Left ventricle myocardium inferior (tissue), 1 donor: ENCODE results near the gene DUSP10. TPM values are rescaled to one million over a fixed set of nuclear protein-coding genes. Genes with fewer than 3 reads are reported as not detected.

Experiments
- DNase-seq: peaks from one replicate; pipeline ENCODE4 v3.0.0-alpha.2; 2020
- H3K27ac ChIP-seq: fragments of 200-600 bp; replicated peaks from 2 replicates; pipeline ENCODE4 v1.8.0; 2021
- H3K27me3 ChIP-seq: fragments of 200-600 bp; 2 replicates; pipeline ENCODE4 v1.8.0; 2021; ENCODE audit warnings: low read depth
- H3K36me3 ChIP-seq: fragments of 200-600 bp; 2 replicates; pipeline ENCODE4 v1.8.0; 2021
- H3K4me1 ChIP-seq: fragments of 200-600 bp; 2 replicates; pipeline ENCODE4 v1.8.0; 2021
- H3K4me3 ChIP-seq: fragments of 200-600 bp; 2 replicates; pipeline ENCODE4 v1.8.0; 2021; ENCODE audit warnings: mild to moderate bottlenecking, moderate library complexity
- H3K9me3 ChIP-seq: fragments of 200-600 bp; replicated peaks from 2 replicates; pipeline ENCODE4 v1.8.0; 2021
- intact Hi-C: fragments of 100-400 bp; cut with micrococcal nuclease; formaldehyde crosslinking; loops from one replicate; pipeline ENCODE4 v1.11.0; 2022
- total RNA-seq: library from RNA; stranded (reverse); fragmentation: NEBNext Ultra II Directional; extraction: Animal tissue kit (Norgen Biotek cat#: 25700); gene quantifications from one replicate; pipeline ENCODE4 v1.2.1, GENCODE V29; 2021
- TF ChIP-seq, protein P1 (sequence below): fragments of 200-600 bp; IDR thresholded peaks from 2 replicates; pipeline ENCODE4 v1.8.0; 2021; ENCODE audit warnings: antibody characterized with exemption, mild to moderate bottlenecking, borderline replicate concordance
- donor health status: DM: no; HTN: yes; CAD: no; lungs with severe emphysema.

DUSP10 gene
- total RNA-seq, 1 donor from 2014 or later, result 4.6 TPM

DNA sequence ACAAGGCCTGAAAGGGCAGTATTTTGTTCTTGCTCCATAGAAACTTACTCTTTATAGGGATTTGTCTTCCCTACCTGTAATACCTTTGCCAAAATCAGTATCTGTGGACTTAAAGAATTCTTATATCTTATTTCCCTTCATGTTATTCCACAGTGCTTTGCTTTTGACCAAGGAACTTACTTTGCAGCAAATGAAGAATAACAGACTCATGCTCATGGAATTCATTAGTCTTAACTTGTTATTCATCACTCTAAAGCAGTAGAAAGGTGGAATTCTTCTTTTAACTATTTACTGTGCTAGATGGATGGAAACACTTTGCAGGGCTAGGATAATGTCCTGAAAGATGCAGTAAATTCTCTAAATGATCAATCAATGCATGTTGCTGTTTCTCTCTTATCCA lies 45.9 kb downstream of the DUSP10 start:
- Histone ChIP-seq H3K9me3 (peaks cover 9% of the 10 kb centered on the region), H3K27ac (no peak overlapping the region), H3K4me1 (no peaks in the 10 kb centered on the region), H3K27me3 (no peaks in the 10 kb centered on the region), H3K36me3 (no peaks in the 10 kb centered on the region), H3K4me3 (no peak overlapping the region)
- intact Hi-C loops, result no loop called here
- no peak for DNase-seq
- TF ChIP-seq, protein P1, sequence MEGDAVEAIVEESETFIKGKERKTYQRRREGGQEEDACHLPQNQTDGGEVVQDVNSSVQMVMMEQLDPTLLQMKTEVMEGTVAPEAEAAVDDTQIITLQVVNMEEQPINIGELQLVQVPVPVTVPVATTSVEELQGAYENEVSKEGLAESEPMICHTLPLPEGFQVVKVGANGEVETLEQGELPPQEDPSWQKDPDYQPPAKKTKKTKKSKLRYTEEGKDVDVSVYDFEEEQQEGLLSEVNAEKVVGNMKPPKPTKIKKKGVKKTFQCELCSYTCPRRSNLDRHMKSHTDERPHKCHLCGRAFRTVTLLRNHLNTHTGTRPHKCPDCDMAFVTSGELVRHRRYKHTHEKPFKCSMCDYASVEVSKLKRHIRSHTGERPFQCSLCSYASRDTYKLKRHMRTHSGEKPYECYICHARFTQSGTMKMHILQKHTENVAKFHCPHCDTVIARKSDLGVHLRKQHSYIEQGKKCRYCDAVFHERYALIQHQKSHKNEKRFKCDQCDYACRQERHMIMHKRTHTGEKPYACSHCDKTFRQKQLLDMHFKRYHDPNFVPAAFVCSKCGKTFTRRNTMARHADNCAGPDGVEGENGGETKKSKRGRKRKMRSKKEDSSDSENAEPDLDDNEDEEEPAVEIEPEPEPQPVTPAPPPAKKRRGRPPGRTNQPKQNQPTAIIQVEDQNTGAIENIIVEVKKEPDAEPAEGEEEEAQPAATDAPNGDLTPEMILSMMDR, result no peak

DNA sequence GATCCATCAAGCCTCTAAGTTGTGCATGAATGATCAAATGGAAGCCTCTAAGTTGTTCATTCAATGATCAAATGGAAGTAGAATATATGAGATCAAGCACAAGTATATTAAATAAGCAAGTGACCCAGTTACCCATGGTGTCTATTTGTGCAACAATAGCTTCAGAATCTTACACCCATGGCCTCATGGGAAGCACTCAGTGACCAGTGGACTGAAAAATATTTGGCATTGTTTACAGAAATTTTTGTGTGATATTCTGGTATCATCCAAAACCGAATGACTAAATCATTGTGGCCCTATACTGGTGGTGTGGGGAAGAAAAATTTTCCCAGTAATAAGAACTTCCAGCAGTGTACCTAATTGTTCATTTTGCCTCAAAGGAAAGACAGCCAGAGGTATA lies 46.6 kb downstream of the DUSP10 start:
- no peaks in the 10 kb centered on the region for H3K36me3 ChIP-seq
- TF ChIP-seq, protein P1, result no peak
- no peak overlapping the region for H3K4me3 ChIP-seq
- peaks cover 9% of the 10 kb centered on the region for H3K9me3 ChIP-seq
- no peak overlapping the region for H3K27ac ChIP-seq
- DNase-seq, result no peak
- H3K4me1 ChIP-seq, result no peaks in the 10 kb centered on the region
- H3K27me3 ChIP-seq, result no peaks in the 10 kb centered on the region
- intact Hi-C loops, result no loop called here

DNA sequence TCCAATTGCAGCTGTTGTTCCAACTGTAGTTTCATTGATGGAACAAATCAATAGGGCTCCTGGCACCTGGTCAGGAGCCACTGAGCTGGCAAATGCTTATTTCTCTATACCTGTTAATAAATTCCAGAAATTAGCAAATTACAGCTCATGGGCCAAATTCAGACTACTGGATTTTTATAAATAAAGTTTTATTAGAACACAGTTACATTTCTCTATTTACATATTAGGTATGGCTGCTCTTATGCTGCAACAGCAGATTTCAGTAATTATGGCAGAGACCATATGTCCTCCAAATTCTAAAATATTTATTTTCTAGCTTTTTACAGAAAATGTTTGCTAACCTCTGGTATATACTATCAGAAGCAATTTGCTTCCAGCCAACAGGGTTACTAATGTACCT lies 47.8 kb downstream of the DUSP10 start:
- H3K27ac ChIP-seq, result no peak overlapping the region
- H3K36me3 ChIP-seq, result no peaks in the 10 kb centered on the region
- no peaks in the 10 kb centered on the region for H3K4me1 ChIP-seq
- H3K27me3 ChIP-seq, result no peaks in the 10 kb centered on the region
- TF ChIP-seq, protein P1, result no peak
- H3K9me3 ChIP-seq, result peaks cover 9% of the 10 kb centered on the region
- intact Hi-C loops, result no loop called here
- H3K4me3 ChIP-seq, result no peak overlapping the region
- DNase-seq, result no peak

DNA sequence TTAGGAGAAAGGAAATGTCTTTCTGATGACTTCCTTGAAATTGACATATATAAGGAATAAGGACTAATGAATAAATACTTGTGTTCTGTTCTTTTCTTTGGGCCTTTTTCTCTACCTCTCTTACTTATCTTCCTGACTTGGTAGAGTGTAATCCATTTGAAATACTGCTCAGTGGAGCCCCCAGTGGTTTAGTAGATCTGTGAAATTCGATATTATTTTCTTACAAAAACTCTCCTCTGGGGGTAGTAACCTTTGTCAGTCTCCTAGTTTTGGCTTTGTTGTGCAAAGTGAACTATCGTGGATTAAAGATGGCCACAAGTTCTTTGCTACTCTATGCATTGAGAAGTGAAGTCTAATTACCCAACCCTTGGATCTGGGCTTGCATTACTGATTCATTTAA lies 48.8 kb downstream of the DUSP10 start:
- Histone ChIP-seq H3K27me3 (no peaks in the 10 kb centered on the region), H3K27ac (no peak overlapping the region), H3K36me3 (no peaks in the 10 kb centered on the region), H3K4me3 (no peak overlapping the region), H3K9me3 (peaks cover 9% of the 10 kb centered on the region), H3K4me1 (no peaks in the 10 kb centered on the region)
- TF ChIP-seq, protein P1, result no peak
- intact Hi-C loops, result no loop called here
- no peak for DNase-seq

DNA sequence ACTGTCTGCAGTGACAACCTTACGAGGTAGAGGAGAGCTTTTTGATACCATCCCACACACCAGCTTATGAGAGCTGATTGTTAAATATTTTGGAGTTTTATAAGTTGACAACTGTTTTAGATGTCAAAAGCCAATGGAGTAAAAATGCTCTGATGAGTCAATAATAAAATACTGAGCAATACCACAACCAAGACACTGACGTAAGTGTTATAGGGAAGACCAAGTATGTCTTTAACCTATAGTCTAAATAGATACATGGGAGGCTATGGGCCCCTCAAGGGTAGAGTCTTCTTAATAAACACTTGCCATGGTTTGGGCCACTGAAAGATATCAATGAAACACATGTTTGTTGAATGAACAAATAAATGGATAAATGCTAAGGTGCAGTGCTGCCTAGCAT lies 49.2 kb downstream of the DUSP10 start:
- TF ChIP-seq, protein P1, result no peak
- no peaks in the 10 kb centered on the region for H3K4me1 ChIP-seq
- intact Hi-C loops, result no loop called here

DNA sequence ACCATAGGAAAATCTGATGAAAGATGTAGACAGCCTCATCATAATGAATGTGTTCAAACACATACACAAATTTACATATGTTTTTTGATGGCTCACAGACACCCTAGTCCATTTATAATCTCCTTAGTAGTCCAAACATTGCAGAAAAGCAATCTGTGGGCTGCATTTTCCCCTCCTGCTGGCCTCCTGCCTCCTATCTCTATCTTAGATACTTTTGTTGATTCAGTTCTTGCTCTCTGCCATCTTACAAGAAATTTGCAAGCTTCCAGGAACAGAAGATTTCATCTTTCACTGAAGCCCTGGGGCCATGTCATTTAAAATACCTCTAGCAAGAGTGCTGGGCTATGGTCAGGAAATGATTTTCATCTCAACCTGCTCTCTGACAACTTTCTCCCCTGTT lies 50.6 kb downstream of the DUSP10 start:
- intact Hi-C loops, result no loop called here
- no peaks in the 10 kb centered on the region for H3K27me3 ChIP-seq
- peaks cover 9% of the 10 kb centered on the region for H3K9me3 ChIP-seq
- no peaks in the 10 kb centered on the region for H3K36me3 ChIP-seq
- no peaks in the 10 kb centered on the region for H3K4me1 ChIP-seq
- H3K4me3 ChIP-seq, result no peak overlapping the region
- H3K27ac ChIP-seq, result no peak overlapping the region
- DNase-seq, result no peak
- TF ChIP-seq, protein P1, result no peak

More for the DNA sequence above, 49.2 kb downstream of the DUSP10 start:
- Histone ChIP-seq H3K27ac (no peak overlapping the region), H3K4me3 (no peak overlapping the region), H3K36me3 (no peaks in the 10 kb centered on the region), H3K27me3 (no peaks in the 10 kb centered on the region), H3K9me3 (peaks cover 9% of the 10 kb centered on the region)
- no peak for DNase-seq
